ENCODE results near the gene PPP1R3D.
A peak's percentile ranks its signal among the peaks of the same experiment; 100 is the strongest.

PPP1R3D gene

DNA sequence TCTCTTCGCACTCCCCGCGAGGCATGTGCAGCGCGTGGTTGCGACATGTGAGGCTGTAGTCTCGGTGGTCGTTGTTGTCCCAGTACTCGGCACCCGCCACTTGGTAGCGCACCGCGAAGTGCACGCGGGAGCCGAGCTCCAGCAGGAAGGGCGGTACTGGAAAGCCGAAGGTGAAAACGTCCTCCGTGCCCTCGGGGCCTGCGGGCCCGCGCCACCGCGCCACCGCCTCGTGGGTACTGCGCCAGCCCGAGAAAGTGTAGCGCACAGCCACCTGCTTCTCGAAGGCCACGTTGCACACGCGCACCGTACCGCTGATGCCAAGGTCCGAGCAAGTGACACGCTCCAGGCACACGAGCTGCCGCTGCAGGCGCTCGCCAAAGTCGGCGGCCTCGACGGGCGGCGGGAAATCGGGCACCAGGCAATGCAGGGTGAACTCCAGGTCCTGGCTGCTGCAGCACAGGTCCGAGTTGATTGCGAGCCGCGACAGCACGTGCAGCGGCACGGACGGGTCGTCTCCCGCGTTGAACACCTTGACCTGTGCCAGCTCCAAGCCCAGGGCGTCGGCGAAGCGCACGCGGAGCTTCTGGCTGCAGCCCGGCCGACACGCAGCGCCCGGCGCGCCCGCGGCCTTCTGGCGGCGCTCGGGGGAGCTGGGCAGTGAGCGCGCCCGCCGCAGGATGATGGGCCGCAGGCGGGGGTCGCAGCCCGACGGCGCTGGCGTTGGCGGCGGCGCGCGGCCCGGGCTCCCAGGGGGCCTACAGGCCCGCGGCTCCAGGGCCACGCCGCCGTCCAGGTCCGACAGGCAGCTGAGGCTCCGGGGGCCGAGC is 840 bp downstream of the PPP1R3D start:
- Mint-ChIP-seq H3K4me3 (peak overlapping the region; percentile 96), H3K27me3 (no peaks in the 10 kb centered on the region), H3K9me3 (no peaks in the 10 kb centered on the region), H3K36me3 (ENCODE audit: low read depth) (peaks cover 22% of the 10 kb centered on the region), H3K4me1 (ENCODE audit: low read depth) (peaks cover 34% of the 10 kb centered on the region), H3K27ac (peak overlapping the region; percentile 49)

DNA sequence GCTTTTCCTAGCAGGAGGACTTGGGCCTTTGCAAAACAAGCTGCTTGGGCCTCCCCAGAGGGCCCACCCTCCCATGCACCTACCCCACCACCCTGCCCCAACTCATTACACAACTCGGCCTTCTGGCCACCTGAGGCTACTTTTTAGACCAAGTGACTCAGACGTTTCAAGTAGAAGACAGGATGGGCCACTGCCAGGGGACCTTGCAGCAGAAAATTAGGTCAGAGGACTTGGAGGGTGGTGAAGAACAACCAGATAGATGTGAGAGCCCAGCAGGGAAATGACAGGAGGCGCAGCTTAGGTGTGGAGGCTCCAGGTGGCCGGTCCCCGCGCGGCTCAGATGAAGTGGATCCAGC is 1.4 kb downstream of the PPP1R3D start:
- no peaks in the 10 kb centered on the region for H3K27me3 Mint-ChIP-seq
- H3K4me3 Mint-ChIP-seq = peak overlapping the region; percentile 84
- H3K27ac Mint-ChIP-seq = peak overlapping the region; percentile 49
- no peaks in the 10 kb centered on the region for H3K9me3 Mint-ChIP-seq
- H3K4me1 Mint-ChIP-seq (ENCODE audit: low read depth) = peaks cover 36% of the 10 kb centered on the region
- H3K36me3 Mint-ChIP-seq (ENCODE audit: low read depth) = peaks cover 16% of the 10 kb centered on the region

DNA sequence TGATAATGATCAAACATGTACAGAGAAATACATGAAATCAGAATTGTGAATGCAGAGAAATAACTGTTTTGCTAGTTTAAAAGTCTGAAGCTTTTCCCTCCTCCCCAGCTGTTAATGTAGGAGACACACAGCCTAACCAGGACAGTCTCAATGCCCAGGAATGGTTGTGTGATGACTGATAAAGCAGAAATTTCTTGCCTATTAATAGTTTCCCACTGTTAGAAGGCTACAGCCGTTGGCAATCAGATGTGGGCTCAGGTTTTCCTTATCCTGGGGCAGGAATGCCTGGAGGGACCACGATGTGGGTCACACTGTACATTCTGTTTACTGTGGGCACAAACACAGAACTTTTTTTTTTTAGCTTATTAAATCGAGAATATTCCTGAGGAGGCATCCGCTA is 1.9 kb downstream of the PPP1R3D start:
- peaks cover 16% of the 10 kb centered on the region for H3K36me3 Mint-ChIP-seq (ENCODE audit: low read depth)
- H3K4me1 Mint-ChIP-seq (ENCODE audit: low read depth) = peaks cover 36% of the 10 kb centered on the region
- no peak overlapping the region for H3K27ac Mint-ChIP-seq
- peak overlapping the region; percentile 84 for H3K4me3 Mint-ChIP-seq
- no peaks in the 10 kb centered on the region for H3K27me3 Mint-ChIP-seq
- H3K9me3 Mint-ChIP-seq = no peaks in the 10 kb centered on the region

DNA sequence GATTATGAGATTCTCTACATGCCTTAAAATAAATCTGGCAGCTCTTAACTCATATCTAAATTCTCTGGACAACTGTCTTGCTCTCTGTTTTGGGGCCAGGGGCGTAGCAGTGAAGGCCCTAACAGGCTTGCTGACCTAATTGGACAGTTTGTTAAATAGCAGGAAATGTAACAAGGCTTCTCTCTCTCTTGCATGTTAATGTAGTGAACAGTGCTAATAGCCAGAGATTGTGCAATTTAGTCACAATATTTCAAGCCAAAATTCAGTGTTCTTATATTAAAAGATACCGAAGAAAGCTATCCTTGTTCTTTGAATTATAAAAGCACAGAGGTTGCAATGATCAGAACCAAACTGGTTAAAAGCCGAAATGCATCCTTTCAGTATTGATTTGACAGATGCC is 3.0 kb downstream of the PPP1R3D start:
- Mint-ChIP-seq H3K4me1 (ENCODE audit: low read depth) (peaks cover 37% of the 10 kb centered on the region), H3K4me3 (no peak overlapping the region), H3K9me3 (no peaks in the 10 kb centered on the region), H3K27ac (no peak overlapping the region), H3K27me3 (no peaks in the 10 kb centered on the region), H3K36me3 (ENCODE audit: low read depth) (peaks cover 13% of the 10 kb centered on the region)

DNA sequence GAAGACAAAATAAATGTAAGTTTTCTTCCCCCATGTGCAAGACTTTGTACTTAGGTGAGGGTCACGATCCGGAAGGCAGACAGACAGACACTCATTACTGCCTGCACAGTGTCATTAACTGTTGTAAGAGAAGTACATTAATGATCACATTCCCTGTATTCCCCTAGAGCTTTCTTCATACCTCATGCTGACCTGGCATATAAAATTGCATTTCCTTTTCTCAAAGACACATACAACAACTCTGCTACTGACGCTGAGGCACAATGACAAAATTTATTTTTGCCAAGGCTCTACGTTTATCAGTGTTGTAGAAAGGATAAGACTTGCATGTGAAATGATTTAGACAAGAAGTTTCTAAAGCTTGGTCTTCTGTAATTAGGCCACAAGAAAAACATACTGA is 3.7 kb downstream of the PPP1R3D start:
- no peak overlapping the region for H3K27ac Mint-ChIP-seq
- no peak overlapping the region for H3K4me3 Mint-ChIP-seq
- H3K4me1 Mint-ChIP-seq (ENCODE audit: low read depth) = peaks cover 38% of the 10 kb centered on the region
- H3K36me3 Mint-ChIP-seq (ENCODE audit: low read depth) = peaks cover 16% of the 10 kb centered on the region
- no peaks in the 10 kb centered on the region for H3K9me3 Mint-ChIP-seq
- peaks cover 5% of the 10 kb centered on the region for H3K27me3 Mint-ChIP-seq

DNA sequence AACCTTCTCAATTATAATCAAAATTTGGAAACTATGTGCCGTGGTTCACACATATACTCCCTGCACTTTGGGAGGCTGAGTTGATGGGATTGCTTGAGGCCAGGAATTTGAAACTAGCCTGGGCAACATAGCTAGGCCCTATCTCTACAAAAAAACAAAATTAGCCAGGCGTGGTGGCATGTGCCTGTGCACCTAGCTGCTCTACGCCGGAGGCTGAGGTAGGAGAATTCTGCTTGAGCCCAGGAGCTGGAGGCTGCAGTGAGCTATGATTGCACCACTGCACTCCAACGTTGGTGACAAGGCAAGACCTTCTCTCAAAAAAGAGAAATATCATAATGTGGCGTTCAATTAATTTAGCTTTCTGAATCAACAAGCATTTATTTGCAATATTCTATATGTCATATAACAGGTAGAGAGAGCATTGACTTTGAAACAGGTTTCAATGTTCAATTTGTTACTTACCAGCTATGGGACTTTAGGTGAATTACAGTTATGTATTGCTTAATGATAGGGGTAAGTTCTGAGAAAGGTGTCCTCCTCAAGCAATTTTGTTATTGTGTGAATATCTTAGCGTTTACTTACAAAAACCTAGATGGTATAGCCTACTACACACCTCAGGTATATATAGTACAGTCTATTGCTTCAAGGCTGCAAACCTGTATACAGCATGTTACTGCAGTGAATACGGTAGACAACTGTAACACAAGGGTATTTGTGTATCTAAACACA is 4.5 kb downstream of the PPP1R3D start:
- peaks cover 16% of the 10 kb centered on the region for H3K36me3 Mint-ChIP-seq (ENCODE audit: low read depth)
- no peak overlapping the region for H3K27ac Mint-ChIP-seq
- peaks cover 5% of the 10 kb centered on the region for H3K27me3 Mint-ChIP-seq
- H3K4me1 Mint-ChIP-seq (ENCODE audit: low read depth) = peaks cover 32% of the 10 kb centered on the region
- no peak overlapping the region for H3K4me3 Mint-ChIP-seq
- no peaks in the 10 kb centered on the region for H3K9me3 Mint-ChIP-seq

DNA sequence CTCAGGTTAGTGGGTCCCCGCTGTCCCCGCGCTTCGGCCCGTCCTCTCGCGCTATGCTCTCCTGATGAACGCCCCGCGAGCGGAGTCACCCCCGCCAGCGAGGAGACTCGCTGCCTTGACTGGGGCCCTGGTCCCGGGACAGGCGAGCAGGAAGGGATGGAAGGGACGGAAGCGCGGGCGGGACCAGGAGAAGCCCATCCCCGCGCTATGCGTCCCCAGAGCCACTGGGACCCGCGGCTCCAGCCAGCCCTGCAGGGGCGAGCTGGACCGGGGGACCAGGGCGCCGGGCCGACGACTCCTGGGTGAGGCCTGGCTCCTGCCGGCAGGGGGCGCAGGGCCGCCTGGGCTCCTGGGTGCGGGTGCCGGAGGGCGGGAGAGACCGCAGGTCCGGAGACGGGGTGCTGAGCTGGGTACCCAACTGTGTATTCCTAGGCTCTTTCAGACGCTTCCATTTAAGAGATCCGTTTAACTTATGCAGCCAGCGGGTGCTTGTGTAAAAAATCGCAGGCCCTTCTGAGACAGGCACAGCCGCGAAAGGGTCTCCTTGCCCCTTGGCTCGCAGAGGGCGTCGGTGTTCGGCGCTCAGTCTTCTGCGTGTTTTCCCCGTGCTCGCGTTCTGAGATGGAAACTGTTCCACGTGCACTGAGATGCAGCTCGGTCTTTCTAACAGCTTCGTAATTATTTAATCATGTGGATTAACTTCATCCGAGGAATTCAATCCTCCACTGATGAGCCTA is 6.1 kb downstream of the PPP1R3D start:
- Mint-ChIP-seq H3K27me3 (peaks cover 5% of the 10 kb centered on the region), H3K9me3 (no peaks in the 10 kb centered on the region), H3K27ac (no peak overlapping the region), H3K4me1 (ENCODE audit: low read depth) (peaks cover 32% of the 10 kb centered on the region), H3K36me3 (ENCODE audit: low read depth) (peaks cover 16% of the 10 kb centered on the region), H3K4me3 (peak overlapping the region; percentile 79)

DNA sequence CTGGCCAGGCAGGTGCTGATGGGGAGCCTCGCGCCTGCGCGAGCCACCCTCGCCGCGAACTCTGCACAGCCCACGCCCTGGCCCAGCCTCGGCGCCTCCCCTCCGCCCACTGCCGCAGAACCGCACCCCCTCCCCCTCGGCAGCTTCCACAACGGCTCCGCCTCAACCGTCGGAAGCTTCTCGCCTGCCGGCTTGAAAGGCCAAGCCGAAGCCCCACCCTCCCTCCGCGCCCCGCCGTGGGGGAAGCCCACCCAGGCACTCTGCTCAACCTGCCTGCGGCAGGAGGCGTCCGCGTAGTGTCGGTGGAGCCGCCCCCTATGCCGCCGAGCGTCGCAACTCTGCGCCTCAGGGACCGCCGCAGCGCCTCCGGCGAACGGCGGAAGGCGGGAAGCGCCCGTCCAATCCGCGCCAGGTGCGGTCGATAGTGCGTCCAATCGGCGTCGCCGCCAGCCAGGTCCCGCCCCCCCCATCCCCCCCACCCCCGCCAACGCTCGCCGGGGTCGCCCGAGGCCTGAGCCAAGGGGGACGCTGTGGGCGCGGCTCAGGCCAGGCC is 6.7 kb downstream of the PPP1R3D start, which contains the start of gene SYCP2:
Gene SYCP2, minus strand, starts transcription at position 342 of the 553 bp plus-strand sequence. CDS start 11,224 bp downstream, outside the sequence.
- Mint-ChIP-seq H3K4me1 (ENCODE audit: low read depth) (peaks cover 25% of the 10 kb centered on the region), H3K9me3 (no peaks in the 10 kb centered on the region), H3K27ac (no peak within 1 kb of the TSS), H3K4me3 (peak within 1 kb of the TSS; percentile 79), H3K27me3 (peaks cover 5% of the 10 kb centered on the region), H3K36me3 (ENCODE audit: low read depth) (peaks cover 10% of the 10 kb centered on the region)

DNA sequence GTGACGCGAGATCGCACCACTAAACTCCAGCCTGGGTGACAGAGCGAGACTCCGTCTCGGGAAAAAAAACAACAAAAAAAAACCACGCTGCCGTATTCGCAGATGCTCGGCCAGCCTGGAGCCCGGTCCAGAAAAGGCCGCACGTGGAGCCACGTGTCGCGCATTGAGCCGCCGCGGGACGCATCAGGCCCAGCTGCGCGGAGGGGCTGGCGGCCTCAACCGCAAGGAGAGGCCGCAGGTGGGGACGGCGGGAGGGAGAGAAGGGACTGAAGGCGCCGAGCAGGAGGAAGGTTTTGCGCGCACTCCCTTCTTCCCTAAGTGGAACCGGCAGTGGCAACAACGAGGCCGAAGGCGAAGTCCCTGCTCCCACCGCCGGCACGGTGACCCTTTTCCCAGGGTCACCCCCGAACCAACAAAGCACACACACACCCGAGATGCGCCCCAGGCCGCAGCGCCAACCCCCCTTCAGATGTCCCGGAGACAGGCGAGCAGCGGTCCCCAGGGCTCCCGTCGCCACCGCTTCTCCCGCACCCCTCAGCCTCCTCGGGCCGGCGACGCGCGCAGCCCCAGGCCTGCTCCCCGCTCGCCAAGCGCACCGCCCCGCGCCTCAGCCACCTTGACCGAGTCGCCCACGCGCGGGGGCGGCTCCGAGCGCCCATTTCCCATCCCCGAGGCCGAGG is 7.3 kb downstream of the PPP1R3D start:
- no peaks in the 10 kb centered on the region for H3K9me3 Mint-ChIP-seq
- H3K4me3 Mint-ChIP-seq = peak overlapping the region; percentile 41
- H3K27ac Mint-ChIP-seq = no peak overlapping the region
- H3K4me1 Mint-ChIP-seq (ENCODE audit: low read depth) = peaks cover 19% of the 10 kb centered on the region
- H3K36me3 Mint-ChIP-seq (ENCODE audit: low read depth) = peaks cover 4% of the 10 kb centered on the region
- H3K27me3 Mint-ChIP-seq = peaks cover 5% of the 10 kb centered on the region

DNA sequence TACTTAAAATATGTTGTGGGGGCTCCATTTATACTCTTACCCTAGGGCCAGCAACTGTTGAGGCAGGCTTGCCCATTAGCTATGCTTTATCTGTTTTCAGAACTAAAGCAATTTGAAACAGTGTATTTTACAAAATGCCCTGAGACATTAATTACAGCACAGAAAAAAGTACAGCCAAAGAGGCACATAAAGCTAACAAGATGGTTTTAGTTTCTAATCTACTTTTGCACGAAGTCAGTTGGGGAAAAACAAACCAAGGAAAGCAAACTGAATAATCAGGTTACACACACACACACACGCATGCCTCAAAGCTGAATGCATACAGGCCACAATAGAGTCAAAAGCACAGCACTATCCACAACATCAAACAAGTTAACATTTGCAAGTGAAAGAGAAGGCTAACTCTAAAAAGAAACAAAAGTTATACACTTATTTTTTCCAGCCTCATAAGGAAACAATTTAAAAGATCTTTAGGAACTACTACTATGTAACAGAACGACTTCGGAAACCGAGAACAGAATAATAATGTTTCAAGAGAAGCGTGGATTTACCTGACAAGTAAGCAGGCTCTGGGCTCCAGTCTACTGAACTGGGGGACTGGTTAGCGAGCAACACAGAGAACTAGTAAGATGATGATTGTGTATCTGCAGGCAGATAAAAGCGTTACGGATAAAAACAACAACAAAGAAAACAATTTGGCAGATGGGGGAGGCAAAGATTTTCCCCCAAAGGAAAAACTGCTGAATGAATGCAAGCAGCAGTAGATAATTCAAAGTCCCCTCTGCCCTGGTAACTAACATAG is 8.4 kb downstream of the PPP1R3D start:
- H3K27ac Mint-ChIP-seq = peak overlapping the region; percentile 84
- H3K27me3 Mint-ChIP-seq = peaks cover 5% of the 10 kb centered on the region
- peak overlapping the region; percentile 69 for H3K4me3 Mint-ChIP-seq
- H3K36me3 Mint-ChIP-seq (ENCODE audit: low read depth) = peaks cover 4% of the 10 kb centered on the region
- H3K4me1 Mint-ChIP-seq (ENCODE audit: low read depth) = peaks cover 14% of the 10 kb centered on the region
- H3K9me3 Mint-ChIP-seq = no peaks in the 10 kb centered on the region

DNA sequence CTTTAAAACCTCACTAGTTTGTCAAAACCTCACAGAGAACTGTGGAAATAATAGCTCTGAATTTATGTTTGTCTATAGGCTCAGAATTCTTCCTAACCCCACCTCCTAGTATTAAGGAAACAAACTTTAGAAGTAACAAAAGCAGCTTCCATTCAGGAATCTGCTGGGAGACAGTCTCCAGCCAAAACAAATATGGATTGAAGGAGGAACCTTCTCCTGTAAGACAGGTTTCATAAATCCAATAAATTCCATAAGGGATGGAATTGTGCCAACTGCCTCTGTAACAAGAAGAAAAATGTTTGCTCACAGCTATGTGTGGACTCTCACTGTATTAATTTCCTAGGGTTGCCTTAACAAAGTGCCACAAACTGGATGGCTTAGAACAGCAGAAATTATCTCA is 14.2 kb downstream of the PPP1R3D start:
- H3K27ac Mint-ChIP-seq = no peak overlapping the region

DNA sequence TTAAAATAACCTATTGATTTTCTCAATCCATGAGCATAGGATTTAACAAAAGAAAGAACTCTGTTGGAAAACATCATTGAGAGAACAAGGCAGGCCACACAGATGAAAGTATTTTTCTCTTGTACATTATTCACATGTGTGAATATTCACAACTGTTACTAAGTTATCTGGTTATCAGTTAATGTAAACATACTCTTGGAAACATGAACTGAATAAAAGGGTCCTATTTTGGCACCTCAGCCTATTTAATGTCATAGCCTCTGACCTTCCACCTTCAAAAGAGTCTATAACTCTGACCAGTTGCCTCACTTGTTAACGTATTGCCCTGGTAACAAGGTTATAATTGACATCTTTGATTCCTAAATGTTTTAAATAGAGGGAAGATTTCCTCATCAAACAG is 14.7 kb downstream of the PPP1R3D start:
- Mint-ChIP-seq H3K9me3 (no peaks in the 10 kb centered on the region), H3K27ac (no peak overlapping the region), H3K27me3 (peaks cover 14% of the 10 kb centered on the region), H3K4me3 (no peak overlapping the region), H3K36me3 (ENCODE audit: low read depth) (no peaks in the 10 kb centered on the region), H3K4me1 (ENCODE audit: low read depth) (no peaks in the 10 kb centered on the region)

More for the DNA sequence above, 14.2 kb downstream of the PPP1R3D start:
- Mint-ChIP-seq H3K36me3 (ENCODE audit: low read depth) (no peaks in the 10 kb centered on the region), H3K4me1 (ENCODE audit: low read depth) (no peaks in the 10 kb centered on the region), H3K27me3 (peaks cover 12% of the 10 kb centered on the region), H3K4me3 (no peak overlapping the region), H3K9me3 (no peaks in the 10 kb centered on the region)

DNA sequence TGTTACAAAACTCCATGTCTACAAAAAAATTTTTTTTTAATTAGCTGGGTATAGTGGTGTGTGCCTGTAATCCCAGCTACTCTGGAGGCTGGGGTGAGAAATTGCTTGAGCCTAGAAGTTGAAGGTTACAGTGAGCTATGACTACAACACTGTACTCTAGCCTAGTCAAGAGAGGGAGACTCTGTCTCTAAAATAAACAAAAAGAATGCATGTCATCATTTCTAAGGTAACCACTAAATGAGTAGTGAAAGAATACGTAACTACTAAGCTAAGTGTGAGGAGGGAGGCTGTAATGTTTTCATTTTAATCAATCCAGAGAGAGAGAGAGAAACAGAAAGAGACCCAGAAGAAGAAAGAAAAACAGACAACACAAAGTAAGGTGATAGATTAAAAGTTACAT is 16.6 kb downstream of the PPP1R3D start:
- Mint-ChIP-seq H3K4me3 (no peak overlapping the region), H3K4me1 (ENCODE audit: low read depth) (no peaks in the 10 kb centered on the region), H3K9me3 (no peaks in the 10 kb centered on the region), H3K27me3 (peaks cover 16% of the 10 kb centered on the region), H3K27ac (no peak overlapping the region), H3K36me3 (ENCODE audit: low read depth) (no peaks in the 10 kb centered on the region)

DNA sequence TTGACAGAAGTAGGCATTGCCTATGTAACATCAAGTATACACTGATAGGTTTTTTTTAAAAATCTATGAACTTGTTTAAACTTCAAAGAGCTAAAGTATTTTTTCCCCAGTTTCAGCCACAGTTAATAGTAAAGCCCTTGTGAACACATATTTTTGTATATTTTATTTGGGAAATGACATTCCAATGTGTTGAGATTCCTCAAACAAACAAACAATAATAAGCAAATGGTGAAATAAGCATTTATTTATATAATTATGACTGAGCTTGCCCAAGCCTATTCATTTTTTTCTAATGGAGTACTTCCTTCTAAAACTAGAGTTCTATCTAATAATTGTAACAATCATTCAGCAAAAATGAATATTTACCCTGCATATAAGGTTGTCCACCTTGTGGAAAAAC is 19.2 kb downstream of the PPP1R3D start:
- Mint-ChIP-seq H3K27ac (no peak overlapping the region), H3K9me3 (no peaks in the 10 kb centered on the region), H3K36me3 (ENCODE audit: low read depth) (no peaks in the 10 kb centered on the region), H3K27me3 (peaks cover 16% of the 10 kb centered on the region), H3K4me3 (no peak overlapping the region), H3K4me1 (ENCODE audit: low read depth) (no peaks in the 10 kb centered on the region)
